Stimulated activated CD8-positive, alpha-beta memory T cell treated with anti-CD3 and anti-CD28 coated beads, Interleukin-15, amount 100 ng/mL, for 4 hours (primary cell): ENCODE data around the gene CBR3.

ENCODE experiments used
- DNase-seq, 2 donors: peaks; one replicate each; pipeline ENCODE4 v3.0.0-alpha.2; 2020; ENCODE audit warnings: low read depth in 2 of 2

The CBR3 gene

DNA sequence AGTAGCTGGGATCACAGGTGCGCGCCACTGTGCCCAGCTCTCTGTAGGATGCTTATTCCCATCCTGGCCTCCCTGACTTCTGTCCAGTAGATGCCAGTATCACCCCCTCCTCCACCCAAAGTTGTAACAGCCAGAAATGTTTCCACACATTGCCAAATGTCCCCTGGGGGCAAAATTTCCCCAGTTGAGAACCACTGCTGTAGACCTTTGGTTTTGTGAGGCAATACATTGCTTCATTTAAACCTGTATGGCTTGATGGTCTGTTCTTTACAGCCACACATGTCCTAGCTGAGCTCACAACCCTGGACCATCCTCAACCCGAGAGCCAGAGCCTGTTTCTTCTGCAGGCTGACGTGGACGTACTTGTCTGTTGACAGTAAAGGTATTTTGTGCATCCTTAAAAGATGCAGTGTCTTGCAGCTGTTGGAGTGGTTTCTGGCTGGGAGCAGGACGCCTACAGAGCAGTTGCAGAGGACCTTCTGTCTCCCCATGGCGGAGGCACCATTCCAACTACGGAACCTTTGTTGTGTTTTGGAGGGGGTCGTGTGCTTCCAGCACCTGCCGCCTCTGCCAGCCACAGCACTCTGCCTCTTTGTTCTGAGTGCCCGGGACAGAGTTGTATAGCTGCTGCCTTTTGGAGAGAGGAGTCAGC is 48.4 kb downstream of the CBR3 start:
- no peak for DNase-seq

DNA sequence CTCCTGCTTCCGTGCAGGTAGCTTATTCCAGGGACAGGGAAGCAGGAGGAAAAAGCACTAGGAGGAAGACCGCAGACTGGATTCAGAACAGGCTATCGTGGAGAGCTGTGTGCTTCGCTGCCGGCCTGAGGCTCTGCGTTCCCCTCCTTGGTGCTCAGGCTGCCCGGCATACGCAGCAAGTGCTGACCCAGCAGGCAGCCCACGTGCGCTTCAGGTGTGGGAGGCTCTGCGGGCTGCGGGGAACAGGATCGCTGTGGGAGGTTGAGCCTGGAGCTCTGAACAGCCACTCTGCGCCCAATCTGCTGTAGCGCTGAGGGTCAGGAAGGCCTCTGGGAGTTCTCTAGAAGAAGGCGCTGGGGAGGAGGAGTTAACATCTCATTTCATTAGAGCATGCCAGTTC is 49.7 kb downstream of the CBR3 start:
- DNase-seq = no peak

GRCh38 chr21:36185523-36185922 is 50.6 kb downstream of the CBR3 start:
- no peak for DNase-seq

- no peak for DNase-seq
Observed at GRCh38 chr21:36186081-36186480, 51.2 kb downstream of the CBR3 start.

DNA sequence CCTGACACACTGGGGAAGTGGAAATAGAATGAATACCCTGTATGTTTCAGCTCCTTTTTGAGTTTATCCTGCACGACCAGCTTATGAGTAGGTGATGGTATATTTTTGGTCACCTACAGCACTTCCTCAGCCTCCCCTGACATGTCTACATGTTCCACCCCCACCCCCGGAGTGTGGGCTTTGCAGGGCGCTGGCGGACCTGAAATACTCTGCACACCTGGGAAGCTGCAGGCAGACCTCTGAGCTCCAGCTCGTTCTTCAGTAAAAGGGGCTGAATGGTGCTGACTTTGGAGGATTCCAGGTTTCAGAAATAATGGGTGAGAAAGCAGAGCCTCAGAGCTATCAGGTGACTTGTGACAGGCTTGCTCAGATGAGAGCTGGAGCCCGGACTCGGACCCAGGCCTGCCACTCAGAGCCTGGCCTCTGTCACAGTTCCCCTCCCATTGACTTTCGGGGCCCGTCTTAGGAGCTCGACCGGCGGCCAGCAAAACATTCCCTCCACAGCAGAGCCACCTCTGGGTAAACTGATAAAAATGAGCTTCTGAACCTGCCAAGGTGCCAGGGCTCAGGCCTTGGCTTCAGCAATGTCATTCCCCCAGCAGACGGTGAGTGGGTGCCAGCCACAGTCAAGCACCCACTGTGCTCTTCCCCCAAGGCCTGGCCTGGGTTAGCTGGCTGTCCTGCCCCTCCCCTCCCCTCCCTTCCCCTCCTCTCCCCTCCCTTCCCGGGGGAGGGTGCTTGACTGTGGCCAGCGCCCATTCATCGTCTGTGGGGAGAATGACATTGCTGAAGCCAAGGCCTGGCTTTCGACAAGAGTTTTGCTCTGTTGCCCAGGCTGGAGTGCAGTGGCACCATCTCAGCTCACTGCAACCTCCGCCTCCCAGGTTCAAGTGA is 51.9 kb downstream of the CBR3 start:
- DNase-seq = no peak

- DNase-seq = no peak
Observed at GRCh38 chr21:36188081-36188681, 53.3 kb downstream of the CBR3 start.

- no peak for DNase-seq
Observed at GRCh38 chr21:36188937-36189336, 54.1 kb downstream of the CBR3 start.

DNA sequence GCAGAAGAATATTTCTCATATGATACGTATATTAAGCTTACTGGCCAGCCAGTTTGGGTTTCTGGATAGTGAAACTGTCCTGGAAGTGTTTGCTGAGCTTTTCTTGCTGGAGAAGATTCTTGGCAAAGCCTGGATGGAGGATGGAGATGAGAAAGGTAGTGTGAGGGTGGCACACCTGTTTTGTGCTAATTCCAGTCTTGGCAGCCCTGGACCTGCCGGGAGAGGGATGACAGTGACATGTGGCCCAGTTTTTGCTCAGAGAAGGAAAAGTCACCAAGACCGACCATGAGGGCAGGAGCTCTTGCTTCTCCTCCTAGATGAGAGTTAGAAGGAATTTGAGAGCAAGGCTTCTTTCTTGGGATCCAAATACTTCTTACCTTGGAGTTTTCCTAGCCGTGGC is 55.9 kb downstream of the CBR3 start:
- no peak for DNase-seq

- no peak for DNase-seq
Observed at GRCh38 chr21:36193200-36193599, 58.3 kb downstream of the CBR3 start.

DNA sequence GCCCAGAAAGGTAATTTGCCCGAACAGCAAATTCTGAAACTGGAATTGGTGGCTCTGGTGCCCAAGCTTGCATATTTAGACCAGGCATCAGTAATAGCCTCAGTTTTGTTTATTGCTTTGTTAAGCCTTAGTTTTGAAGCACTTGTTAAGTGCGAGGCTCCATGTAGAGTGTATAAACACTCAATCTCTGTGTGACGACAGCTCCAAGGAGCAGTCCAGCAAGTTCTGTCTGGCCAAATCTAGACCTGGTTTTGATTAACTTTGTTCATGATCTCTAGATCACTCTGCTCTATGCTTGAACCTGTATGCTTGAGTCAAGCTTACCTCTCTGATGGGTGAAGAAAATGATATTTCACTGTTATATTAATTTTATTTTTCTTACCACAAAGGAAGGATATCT is 59.1 kb downstream of the CBR3 start:
- no peak for DNase-seq

- no peak for DNase-seq
Observed at GRCh38 chr21:36195613-36196012, 60.7 kb downstream of the CBR3 start.
